HEK293 (cell line): ENCODE data around the gene OVOL3.

Experiments used
- KLF8 ChIP-seq: fragments of 450-650 bp; formaldehyde crosslinking; IDR thresholded peaks from 2 replicates; pipeline ENCODE4 v1.5.1; 2016; ENCODE audit warnings: missing biosample characterization, missing genetic modification characterization
- KLF9 ChIP-seq: fragments of 450-650 bp; formaldehyde crosslinking; IDR thresholded peaks from 2 replicates; pipeline ENCODE4 v1.5.1; 2016; ENCODE audit warnings: missing biosample characterization, missing genetic modification characterization, low read depth
- MYNN ChIP-seq: fragments of 450-650 bp; formaldehyde crosslinking; IDR thresholded peaks from 2 replicates; pipeline ENCODE4 v1.5.1; 2016; ENCODE audit warnings: missing biosample characterization, missing genetic modification characterization, borderline replicate concordance
- PATZ1 ChIP-seq: fragments of 450-650 bp; formaldehyde crosslinking; IDR thresholded peaks from 2 replicates; pipeline ENCODE4 v1.5.1; 2016; ENCODE audit warnings: missing biosample characterization, missing genetic modification characterization
- SETDB1 ChIP-seq: IDR thresholded peaks from one replicate; pipeline ENCODE4 v1.6.1; 2017; ENCODE audit warnings: mild to moderate bottlenecking, low read length, moderate library complexity, mixed read lengths; ENCODE audit not compliant: insufficient read length
- SP2 ChIP-seq: fragments of 450-650 bp; formaldehyde crosslinking; IDR thresholded peaks from 2 replicates; pipeline ENCODE4 v1.5.1; 2016; ENCODE audit warnings: missing biosample characterization, missing genetic modification characterization
- SP3 ChIP-seq: fragments of 450-650 bp; formaldehyde crosslinking; IDR thresholded peaks from 2 replicates; pipeline ENCODE4 v1.5.1; 2016; ENCODE audit warnings: missing biosample characterization, missing genetic modification characterization
- YY1 ChIP-seq: fragments of 450-650 bp; formaldehyde crosslinking; IDR thresholded peaks from 2 replicates; pipeline ENCODE4 v1.5.1; 2018; ENCODE audit warnings: missing biosample characterization, missing genetic modification characterization
- ZBTB21 ChIP-seq: fragments of 450-650 bp; formaldehyde crosslinking; IDR thresholded peaks from 2 replicates; pipeline ENCODE4 v1.5.1; 2017; ENCODE audit warnings: missing biosample characterization, missing genetic modification characterization
- ZBTB7A ChIP-seq: fragments of 450-650 bp; formaldehyde crosslinking; IDR thresholded peaks from 2 replicates; pipeline ENCODE4 v1.5.1; 2016; ENCODE audit warnings: low read depth, missing biosample characterization, missing genetic modification characterization
- ZBTB8A ChIP-seq: fragments of 450-650 bp; formaldehyde crosslinking; IDR thresholded peaks from 2 replicates; pipeline ENCODE4 v1.5.1; 2016; ENCODE audit warnings: missing biosample characterization, missing genetic modification characterization
- ZFHX2 ChIP-seq: fragments of 450-650 bp; formaldehyde crosslinking; conservative IDR thresholded peaks from 2 replicates; pipeline ENCODE4 v1.5.1; 2016; ENCODE audit warnings: missing biosample characterization, missing genetic modification characterization
- ZFP69B ChIP-seq: fragments of 450-650 bp; formaldehyde crosslinking; IDR thresholded peaks from 2 replicates; pipeline ENCODE4 v1.5.1; 2016; ENCODE audit warnings: missing biosample characterization, missing genetic modification characterization
- ZIC2 ChIP-seq: fragments of 450-650 bp; formaldehyde crosslinking; IDR thresholded peaks from 2 replicates; pipeline ENCODE4 v1.5.1; 2016; ENCODE audit warnings: missing biosample characterization, missing genetic modification characterization
- ZNF10 ChIP-seq: fragments of 450-650 bp; formaldehyde crosslinking; IDR thresholded peaks from 2 replicates; pipeline ENCODE4 v1.5.1; 2017; ENCODE audit warnings: missing biosample characterization, missing genetic modification characterization
- ZNF112 ChIP-seq: fragments of 450-650 bp; formaldehyde crosslinking; IDR thresholded peaks from 2 replicates; pipeline ENCODE4 v1.5.0; 2017; ENCODE audit warnings: missing biosample characterization, missing genetic modification characterization
- ZNF155 ChIP-seq: fragments of 450-650 bp; formaldehyde crosslinking; IDR thresholded peaks from 2 replicates; pipeline ENCODE4 v1.5.1; 2016; ENCODE audit warnings: missing biosample characterization, missing genetic modification characterization
- ZNF211 ChIP-seq: fragments of 450-650 bp; formaldehyde crosslinking; IDR thresholded peaks from 2 replicates; pipeline ENCODE4 v1.5.1; 2016; ENCODE audit warnings: low read depth, missing biosample characterization, missing genetic modification characterization
- ZNF223 ChIP-seq: fragments of 450-650 bp; formaldehyde crosslinking; IDR thresholded peaks from 2 replicates; pipeline ENCODE4 v1.5.1; 2016; ENCODE audit warnings: missing biosample characterization, missing genetic modification characterization
- ZNF24 ChIP-seq: fragments of 450-650 bp; formaldehyde crosslinking; IDR thresholded peaks from 2 replicates; pipeline ENCODE4 v1.5.1; 2016; ENCODE audit warnings: missing biosample characterization, missing genetic modification characterization
- ZNF324 ChIP-seq: fragments of 450-650 bp; formaldehyde crosslinking; IDR thresholded peaks from 2 replicates; pipeline ENCODE4 v1.5.1; 2016; ENCODE audit warnings: missing biosample characterization, missing genetic modification characterization
- ZNF341 ChIP-seq: fragments of 450-650 bp; formaldehyde crosslinking; IDR thresholded peaks from 2 replicates; pipeline ENCODE4; 2016; ENCODE audit warnings: low read depth, missing biosample characterization, missing genetic modification characterization
- ZNF391 ChIP-seq: fragments of 450-650 bp; formaldehyde crosslinking; IDR thresholded peaks from 2 replicates; pipeline ENCODE4 v1.5.1; 2016; ENCODE audit warnings: low read depth, missing biosample characterization, missing genetic modification characterization, borderline replicate concordance
- ZNF549 ChIP-seq: fragments of 450-650 bp; IDR thresholded peaks from 2 replicates; pipeline ENCODE4 v1.5.1; 2018; ENCODE audit warnings: missing biosample characterization, missing genetic modification characterization, mild to moderate bottlenecking, inconsistent platforms, moderate library complexity
- ZNF560 ChIP-seq: fragments of 450-650 bp; formaldehyde crosslinking; IDR thresholded peaks from 2 replicates; pipeline ENCODE4 v1.5.1; 2017; ENCODE audit warnings: missing biosample characterization, missing genetic modification characterization, borderline replicate concordance
- ZNF624 ChIP-seq: fragments of 450-650 bp; formaldehyde crosslinking; IDR thresholded peaks from 2 replicates; pipeline ENCODE4 v1.5.1; 2017; ENCODE audit warnings: missing biosample characterization, missing genetic modification characterization
- ZNF645 ChIP-seq: fragments of 450-650 bp; formaldehyde crosslinking; IDR thresholded peaks from 2 replicates; pipeline ENCODE4; 2016; ENCODE audit warnings: missing biosample characterization, missing genetic modification characterization
- ZNF654 ChIP-seq: fragments of 450-650 bp; formaldehyde crosslinking; IDR thresholded peaks from 2 replicates; pipeline ENCODE4 v1.5.1; 2016; ENCODE audit warnings: low read depth, missing biosample characterization, missing genetic modification characterization
- ZNF664 ChIP-seq: fragments of 450-650 bp; formaldehyde crosslinking; IDR thresholded peaks from 2 replicates; pipeline ENCODE4 v1.5.1; 2016; ENCODE audit warnings: missing biosample characterization, missing genetic modification characterization
- ZNF692 ChIP-seq: fragments of 450-650 bp; formaldehyde crosslinking; IDR thresholded peaks from 2 replicates; pipeline ENCODE4 v1.5.1; 2016; ENCODE audit warnings: missing biosample characterization, missing genetic modification characterization
- ZSCAN30 ChIP-seq: fragments of 450-650 bp; IDR thresholded peaks from 2 replicates; pipeline ENCODE4 v1.5.1; 2018; ENCODE audit warnings: missing biosample characterization, mild to moderate bottlenecking, missing genetic modification characterization, moderate library complexity
- TF ChIP-seq, protein P1 (sequence below): fragments of 450-650 bp; formaldehyde crosslinking; IDR thresholded peaks from 2 replicates; pipeline ENCODE4 v1.5.1; 2016; ENCODE audit warnings: missing biosample characterization, missing genetic modification characterization
- TF ChIP-seq, protein P2 (sequence below): fragments of 450-650 bp; formaldehyde crosslinking; IDR thresholded peaks from 2 replicates; pipeline ENCODE4 v1.5.1; 2016; ENCODE audit warnings: missing biosample characterization, missing genetic modification characterization

Gene OVOL3

DNA sequence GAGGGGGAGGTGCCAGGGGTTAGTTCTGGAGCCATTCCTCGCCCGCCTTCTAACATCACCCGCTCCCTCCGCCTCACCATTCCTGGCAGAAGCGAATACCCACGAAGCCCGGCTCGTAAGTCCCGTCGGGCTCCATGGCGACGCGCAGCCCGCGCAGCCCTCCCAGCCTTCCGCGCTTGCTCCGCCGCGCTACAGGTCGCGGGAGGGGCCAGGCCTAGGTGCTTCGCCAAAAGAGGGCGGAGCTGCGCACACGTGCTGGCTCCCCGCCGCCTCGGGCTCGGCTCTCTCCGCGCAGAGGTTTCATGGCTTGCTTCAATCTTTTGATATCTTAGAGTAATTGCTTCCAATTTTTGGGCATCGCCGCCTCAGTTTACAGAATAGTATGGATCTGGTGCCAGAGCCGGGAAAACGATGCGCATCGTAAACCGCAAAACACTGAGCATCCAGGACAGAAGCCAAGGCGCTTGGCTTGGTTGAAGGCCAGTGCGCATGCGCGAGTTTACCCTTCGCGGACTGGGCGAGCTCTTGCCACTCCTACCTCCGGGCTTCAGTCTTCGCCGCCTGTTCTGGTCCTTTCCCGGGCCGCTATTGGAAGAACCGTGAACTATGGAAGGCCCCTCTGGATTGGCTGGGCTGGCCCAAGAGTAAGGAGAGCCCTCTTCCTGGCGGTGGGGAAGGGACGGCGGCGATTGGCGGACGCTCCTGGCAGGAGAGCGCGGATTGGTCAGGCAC, 3.9 kb downstream of the OVOL3 start, which contains the start of gene POLR2I (continued):
- TF ChIP-seq PATZ1 (tag by site-specific recombination) (peak; percentile 76), ZBTB8A (peak; percentile 99), SP3 (tag by site-specific recombination) (peak; percentile 56), ZNF211 (tag by site-specific recombination) (no peak), ZNF223 (tag by site-specific recombination) (no peak), ZNF645 (tag by site-specific recombination) (0 out of 2 replicates have a peak, but pooled peaks have one; percentile 14), SP2 (tag by site-specific recombination) (peak; percentile 98), ZNF654 (tag by site-specific recombination) (no peak), ZNF664 (tag by site-specific recombination) (no peak), ZNF10 (tag by site-specific recombination) (peak; percentile 54; the same call in 1 of the 2 replicates), ZNF692 (tag by site-specific recombination) (peak; percentile 88), ZBTB21 (tag by site-specific recombination) (peak; percentile 9; the same call in 1 of the 2 replicates), YY1 (tag by site-specific recombination) (peak; percentile 93), ZSCAN30 (peak; percentile 98), ZNF324 (peak; percentile 91), ZNF549 (tag by site-specific recombination) (no peak), ZIC2 (tag by site-specific recombination) (peak; percentile 26), ZBTB7A (tag by site-specific recombination) (peak; percentile 88; the same call in 1 of the 2 replicates), ZNF624 (tag by site-specific recombination) (no peak), ZNF112 (tag by site-specific recombination) (no peak), MYNN (peak; percentile 74; the same call in 1 of the 2 replicates), ZFHX2 (peak; percentile 5; the same call in 1 of the 2 replicates), KLF9 (tag by site-specific recombination) (peak; percentile 97), ZNF24 (tag by site-specific recombination) (peak; percentile 88), ZNF560 (no peak), KLF8 (peak; percentile 97), ZFP69B (tag by site-specific recombination) (peak; percentile 91), ZNF341 (peak; percentile 91), ZNF391 (peak; percentile 68; the same call in 1 of the 2 replicates), ZNF155 (tag by site-specific recombination) (no peak), SETDB1 (peak; percentile 49)
- TF ChIP-seq, protein P1, sequence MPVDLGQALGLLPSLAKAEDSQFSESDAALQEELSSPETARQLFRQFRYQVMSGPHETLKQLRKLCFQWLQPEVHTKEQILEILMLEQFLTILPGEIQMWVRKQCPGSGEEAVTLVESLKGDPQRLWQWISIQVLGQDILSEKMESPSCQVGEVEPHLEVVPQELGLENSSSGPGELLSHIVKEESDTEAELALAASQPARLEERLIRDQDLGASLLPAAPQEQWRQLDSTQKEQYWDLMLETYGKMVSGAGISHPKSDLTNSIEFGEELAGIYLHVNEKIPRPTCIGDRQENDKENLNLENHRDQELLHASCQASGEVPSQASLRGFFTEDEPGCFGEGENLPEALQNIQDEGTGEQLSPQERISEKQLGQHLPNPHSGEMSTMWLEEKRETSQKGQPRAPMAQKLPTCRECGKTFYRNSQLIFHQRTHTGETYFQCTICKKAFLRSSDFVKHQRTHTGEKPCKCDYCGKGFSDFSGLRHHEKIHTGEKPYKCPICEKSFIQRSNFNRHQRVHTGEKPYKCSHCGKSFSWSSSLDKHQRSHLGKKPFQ (tag by site-specific recombination): peak; percentile 44; the same call in 1 of the 2 replicates
- TF ChIP-seq, protein P2, sequence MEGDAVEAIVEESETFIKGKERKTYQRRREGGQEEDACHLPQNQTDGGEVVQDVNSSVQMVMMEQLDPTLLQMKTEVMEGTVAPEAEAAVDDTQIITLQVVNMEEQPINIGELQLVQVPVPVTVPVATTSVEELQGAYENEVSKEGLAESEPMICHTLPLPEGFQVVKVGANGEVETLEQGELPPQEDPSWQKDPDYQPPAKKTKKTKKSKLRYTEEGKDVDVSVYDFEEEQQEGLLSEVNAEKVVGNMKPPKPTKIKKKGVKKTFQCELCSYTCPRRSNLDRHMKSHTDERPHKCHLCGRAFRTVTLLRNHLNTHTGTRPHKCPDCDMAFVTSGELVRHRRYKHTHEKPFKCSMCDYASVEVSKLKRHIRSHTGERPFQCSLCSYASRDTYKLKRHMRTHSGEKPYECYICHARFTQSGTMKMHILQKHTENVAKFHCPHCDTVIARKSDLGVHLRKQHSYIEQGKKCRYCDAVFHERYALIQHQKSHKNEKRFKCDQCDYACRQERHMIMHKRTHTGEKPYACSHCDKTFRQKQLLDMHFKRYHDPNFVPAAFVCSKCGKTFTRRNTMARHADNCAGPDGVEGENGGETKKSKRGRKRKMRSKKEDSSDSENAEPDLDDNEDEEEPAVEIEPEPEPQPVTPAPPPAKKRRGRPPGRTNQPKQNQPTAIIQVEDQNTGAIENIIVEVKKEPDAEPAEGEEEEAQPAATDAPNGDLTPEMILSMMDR (tag by site-specific recombination): 0 out of 2 replicates have a peak, but pooled peaks have one; percentile 11
